ENCODE measurements around the gene PLA2G1B.

The PLA2G1B gene

GRCh38 chr12:120327593-120327992, at the start of gene PLA2G1B:
Gene PLA2G1B, minus strand, starts transcription at chr12:120327779. Its CDS starts 26 bp downstream, at chr12:120327753.
- ATAC-seq (no peak), DNase-seq (no peak)

GRCh38 chr12:120376934-120377572, 49.5 kb upstream of the PLA2G1B start:
- no peak for DNase-seq
- ATAC-seq, result no peak

DNA sequence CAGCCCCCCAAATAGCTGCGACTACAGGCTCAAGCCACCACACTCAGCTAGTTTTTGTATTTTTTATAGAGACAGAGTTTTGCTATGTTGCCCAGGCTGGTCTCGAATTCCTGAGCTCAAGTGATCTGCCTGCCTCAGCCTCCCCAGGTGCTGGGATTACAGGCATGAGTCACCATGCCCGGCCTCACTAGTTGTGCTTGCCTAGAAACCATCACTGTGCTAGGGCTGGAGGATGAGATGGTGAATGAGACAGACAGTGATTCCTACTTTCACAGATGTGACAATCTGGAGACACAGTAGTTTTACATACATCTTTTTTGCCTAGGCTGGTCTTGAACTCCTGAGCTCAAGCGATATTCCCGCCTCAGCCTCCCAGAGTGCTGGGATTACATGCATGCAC, 48.8 kb upstream of the PLA2G1B start:
- DNase-seq (no peak), ATAC-seq (no peak)

DNA sequence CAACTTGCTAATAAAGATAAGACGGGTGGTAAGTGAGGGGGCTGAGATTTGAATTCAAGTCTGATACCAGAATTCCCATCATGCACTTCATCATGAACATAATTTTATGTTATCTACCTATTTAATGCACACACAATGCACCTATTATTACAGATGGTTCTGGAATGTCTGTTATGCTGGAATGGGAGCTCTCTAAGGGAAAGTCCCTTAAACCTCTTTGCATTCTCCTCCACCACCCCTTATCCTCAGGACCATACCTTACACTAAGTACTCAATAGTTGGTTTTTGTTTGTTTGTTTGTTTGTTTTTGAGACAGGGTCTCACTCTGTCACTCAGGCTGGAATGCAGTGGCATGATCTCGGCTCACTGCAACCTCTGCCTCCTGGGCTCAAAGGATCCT, 48.4 kb upstream of the PLA2G1B start:
- ATAC-seq (no peak), DNase-seq (no peak)

- ATAC-seq, result no peak
- no peak for DNase-seq
Observed at GRCh38 chr12:120373683-120374082, 46.1 kb upstream of the PLA2G1B start.

DNA sequence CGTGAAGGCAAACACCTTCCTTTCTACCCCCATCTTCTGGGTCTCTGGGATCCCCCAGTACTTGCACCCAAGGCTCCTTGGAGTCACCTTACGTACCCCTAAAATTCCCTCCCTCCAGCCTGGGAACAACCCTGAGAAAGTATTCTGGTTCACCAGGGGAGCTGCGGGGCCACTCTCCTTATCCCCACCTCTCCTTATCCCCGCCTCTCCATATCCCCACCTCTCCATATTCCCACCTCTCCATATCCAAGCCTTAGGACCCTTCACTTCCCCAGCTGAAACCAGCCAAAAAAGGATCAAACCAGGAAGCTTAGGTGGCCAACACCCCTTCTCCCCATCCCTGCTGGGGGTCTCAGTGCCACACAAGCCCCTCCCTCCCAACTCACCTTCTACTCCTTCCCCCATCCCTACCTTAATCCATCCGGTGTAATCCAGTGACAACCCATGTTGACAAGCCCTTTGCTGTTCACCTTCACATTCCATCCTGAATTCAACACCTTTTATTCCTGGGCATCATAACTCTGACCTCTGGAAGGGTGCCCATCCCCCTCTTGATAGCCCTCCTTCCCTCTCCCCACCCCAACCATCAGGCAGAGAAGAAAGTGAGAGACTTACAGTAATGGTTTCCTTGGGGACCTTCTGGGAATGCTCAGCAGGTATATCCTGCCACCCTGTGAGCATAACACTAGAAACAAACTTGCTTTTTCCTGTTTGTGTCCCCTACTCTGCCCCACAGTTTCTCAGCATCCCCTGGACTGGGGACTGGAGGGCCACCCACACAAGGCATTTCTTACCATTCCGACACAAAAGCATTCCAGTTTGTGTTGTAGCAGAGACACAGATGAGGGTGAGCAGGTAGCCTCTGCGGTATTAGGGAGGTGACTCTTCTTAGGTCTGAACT, 43.0 kb upstream of the PLA2G1B start:
- no peak for DNase-seq
- ATAC-seq, result no peak

- ATAC-seq (no peak), DNase-seq (no peak)
Observed at GRCh38 chr12:120369603-120370342, 42.2 kb upstream of the PLA2G1B start.

- DNase-seq, result no peak
- no peak for ATAC-seq
Observed at GRCh38 chr12:120368789-120369602, 41.4 kb upstream of the PLA2G1B start, which contains the start of gene MSI1. Gene MSI1, minus strand, starts transcription at chr12:120369164. Its CDS starts 73 bp downstream, at chr12:120369091.

DNA sequence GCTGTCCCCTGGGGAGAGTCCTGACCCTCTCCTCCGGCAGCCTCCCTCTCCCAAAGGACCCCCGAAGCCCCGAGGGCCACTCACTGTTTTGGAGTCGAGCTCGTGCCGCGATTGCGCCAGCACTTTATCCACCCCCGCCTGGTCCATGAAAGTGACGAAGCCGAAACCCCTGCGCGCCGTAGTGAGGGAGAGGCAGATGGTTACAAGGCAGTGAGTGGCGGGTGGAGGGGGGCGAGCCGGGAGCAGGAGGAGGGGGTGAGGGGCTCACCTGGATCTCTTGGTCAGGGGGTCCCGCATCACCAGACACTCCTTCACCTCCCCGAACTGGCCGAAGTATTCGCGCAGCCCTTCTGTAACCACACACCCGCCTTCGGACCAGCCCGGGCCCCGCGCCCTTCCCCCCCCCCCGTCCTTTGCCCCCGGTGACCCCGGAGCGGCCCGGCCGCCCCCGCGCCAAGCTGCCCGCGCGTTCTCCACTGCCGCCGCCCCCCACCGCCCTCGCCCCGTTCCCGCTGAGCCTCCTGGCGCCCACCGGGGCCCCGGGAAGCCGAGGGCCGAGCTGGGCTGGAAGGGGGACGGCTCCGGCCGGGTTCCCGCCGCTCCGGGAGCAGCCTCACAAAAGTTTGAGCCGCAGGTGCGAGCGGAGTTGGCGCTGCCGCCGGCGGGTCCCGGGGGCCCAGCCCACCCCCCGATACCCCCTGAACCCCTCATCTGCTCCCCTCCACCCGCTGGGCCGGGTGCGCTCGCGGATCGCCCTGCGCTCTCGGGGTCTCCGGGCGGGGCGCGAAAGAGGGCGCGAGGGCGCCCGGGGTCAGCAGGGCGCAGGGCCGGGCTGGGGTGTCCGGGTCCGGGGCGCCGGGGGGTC, 40.6 kb upstream of the PLA2G1B start:
- ATAC-seq (peak; percentile 47), DNase-seq (peak; percentile 52)

DNA sequence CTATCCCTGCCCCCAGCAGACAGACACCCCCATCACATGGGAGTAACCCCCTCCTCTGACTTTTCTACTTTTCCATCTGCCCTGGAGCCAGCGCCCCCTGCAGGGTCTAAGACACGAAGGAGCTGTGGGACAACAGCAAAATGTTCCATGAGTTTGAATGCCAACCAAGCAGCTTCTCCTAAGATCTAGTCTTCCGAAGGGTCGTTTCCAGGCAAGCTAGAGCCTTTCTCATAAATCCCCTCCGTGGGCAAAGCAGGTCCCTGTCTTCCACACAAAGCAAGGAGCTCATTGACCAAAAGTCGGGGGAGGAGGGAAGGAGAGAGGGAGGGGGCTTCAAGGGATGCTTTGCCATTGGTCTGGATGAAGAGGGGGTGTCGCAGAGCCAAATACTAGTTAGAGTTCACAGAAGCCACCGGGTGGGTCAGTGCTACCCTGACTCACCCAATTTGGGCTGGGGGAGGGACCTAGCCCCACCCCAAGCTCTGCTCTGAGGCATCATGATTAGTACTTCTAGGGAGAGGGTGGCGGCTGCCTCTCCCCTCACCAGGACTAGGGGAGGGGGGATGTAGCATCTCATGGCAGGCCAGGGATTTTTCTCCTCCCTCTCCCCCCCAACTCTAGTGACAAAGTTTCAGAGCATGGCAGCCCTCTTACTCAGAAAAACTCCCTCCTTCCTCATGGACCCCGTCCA, 39.8 kb upstream of the PLA2G1B start:
- ATAC-seq (no peak), DNase-seq (peak; percentile 28)

DNA sequence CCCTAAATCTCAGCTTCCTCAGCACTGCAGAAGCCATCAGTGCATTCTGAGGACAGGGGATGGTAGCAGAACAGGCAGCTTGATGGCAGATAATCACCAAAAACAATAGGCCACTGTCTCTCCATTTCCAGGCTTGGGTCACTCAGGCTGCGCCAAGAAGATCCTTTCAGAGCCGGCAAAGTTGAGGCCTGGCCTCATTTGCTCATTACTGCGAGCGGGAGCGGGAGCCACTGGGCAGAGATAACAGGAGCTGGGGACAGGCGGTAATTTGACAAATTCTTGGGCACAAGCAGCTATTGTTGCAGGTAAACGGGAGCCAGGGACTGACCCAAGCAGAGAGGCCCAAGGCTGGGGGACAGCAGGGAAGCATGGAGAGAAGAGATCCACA, 39.3 kb upstream of the PLA2G1B start:
- DNase-seq, result no peak
- ATAC-seq, result no peak

DNA sequence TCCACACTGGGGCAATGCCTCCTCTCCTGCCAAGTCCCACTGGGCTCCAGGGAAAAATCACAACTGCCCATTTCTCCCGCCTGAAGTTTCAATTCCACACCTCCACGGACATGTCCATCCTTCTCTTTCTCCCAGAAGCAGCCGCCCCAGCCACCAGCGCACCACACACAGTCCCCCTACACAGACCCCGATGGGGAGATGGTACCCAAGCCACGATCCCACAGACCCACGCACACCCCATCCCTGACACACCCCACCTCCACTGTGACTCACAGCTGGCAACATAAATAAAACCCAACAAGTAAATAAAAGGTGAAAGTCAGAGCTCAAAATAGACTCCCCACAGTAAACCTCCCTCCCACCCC, 38.7 kb upstream of the PLA2G1B start:
- ATAC-seq (no peak), DNase-seq (no peak)

GRCh38 chr12:120365675-120366340, 38.2 kb upstream of the PLA2G1B start:
- ATAC-seq (no peak), DNase-seq (no peak)

DNA sequence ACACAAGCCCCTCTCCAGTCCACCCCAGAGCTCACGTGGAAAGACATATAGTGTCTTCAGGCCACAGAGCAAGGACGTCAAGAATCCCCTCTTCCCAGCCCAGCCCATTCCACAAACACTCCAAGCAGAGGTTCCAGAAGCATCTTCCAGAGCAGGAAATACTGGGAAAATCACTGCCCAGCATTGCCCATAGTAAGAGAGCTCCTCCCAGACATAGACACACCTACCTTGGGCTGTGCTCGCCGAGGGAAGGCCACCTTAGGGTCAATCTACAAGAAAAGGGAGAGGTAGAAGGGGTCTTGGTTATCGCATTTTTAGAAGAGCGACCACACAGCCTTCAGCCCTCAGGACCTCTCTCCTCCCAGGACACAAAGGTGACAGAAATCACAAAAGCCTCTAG, 36.9 kb upstream of the PLA2G1B start:
- ATAC-seq (no peak), DNase-seq (no peak)

GRCh38 chr12:120363274-120363855, 35.8 kb upstream of the PLA2G1B start:
- ATAC-seq (no peak), DNase-seq (no peak)

DNA sequence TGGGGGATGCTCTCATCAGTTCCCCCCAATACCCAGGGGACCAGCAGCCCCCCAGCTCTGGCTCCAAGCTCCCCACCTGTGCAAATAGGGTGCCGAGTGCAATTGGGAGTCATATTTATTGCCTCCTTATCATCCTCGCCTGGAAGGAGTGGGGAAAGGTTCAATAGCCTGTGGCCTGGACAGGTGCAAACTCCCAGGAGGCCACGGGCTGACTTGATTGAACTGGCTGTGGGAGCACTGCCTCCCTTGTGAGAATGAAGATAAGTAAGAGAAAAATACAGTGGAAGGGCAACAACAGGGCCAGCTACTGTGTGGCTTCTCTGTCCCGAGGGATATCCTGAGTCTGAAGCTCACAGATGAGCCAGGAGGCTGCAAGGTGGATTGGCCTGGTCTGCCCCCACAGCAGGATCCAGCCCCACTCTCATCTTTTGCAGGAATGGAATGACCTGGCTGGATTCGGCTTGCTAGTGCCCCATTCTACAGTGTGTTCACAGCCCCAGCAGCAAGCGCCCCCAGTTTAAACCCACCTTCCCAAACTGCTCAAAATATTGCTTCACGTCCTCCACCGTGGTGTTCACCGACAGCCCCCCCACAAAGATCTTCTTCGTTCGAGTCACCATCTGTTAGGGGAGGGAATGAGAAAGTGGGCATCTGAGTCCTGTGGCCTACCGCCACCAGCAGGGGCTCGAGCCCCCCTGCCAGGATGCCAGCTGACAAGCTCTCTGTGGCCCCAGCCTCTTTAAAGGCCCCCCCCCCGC, 35.1 kb upstream of the PLA2G1B start:
- ATAC-seq, result peak; percentile 13
- no peak for DNase-seq

- DNase-seq, result peak; percentile 24
- no peak for ATAC-seq
Observed at GRCh38 chr12:120361506-120362208, 34.1 kb upstream of the PLA2G1B start.

GRCh38 chr12:120359128-120359527, 31.5 kb upstream of the PLA2G1B start:
- DNase-seq (no peak), ATAC-seq (no peak)
